H9 (cell line): ENCODE data around the gene AMTN. TPM values are rescaled to one million over a fixed set of nuclear protein-coding genes. Genes with fewer than 3 reads are reported as not detected.

Experiments
- DNase-seq: peaks from one replicate; pipeline ENCODE4 v3.0.0-alpha.2; 2017
- H2AFZ ChIP-seq: one replicate; pipeline ENCODE4 v1.6.1; 2013; ENCODE audit warnings: mild to moderate bottlenecking, low read length, control low read depth, moderate library complexity
- H2AK5ac ChIP-seq: 2 replicates; pipeline ENCODE4 v1.6.1; 2013; ENCODE audit warnings: low read length, control low read depth, mixed read lengths; ENCODE audit not compliant: insufficient read length
- H2BK120ac ChIP-seq: one replicate; pipeline ENCODE4 v1.6.1; 2013; ENCODE audit warnings: low read depth, mild to moderate bottlenecking, low read length, control low read depth, inconsistent platforms; ENCODE audit not compliant: poor library complexity, severe bottlenecking
- H2BK12ac ChIP-seq: 2 replicates; pipeline ENCODE4 v1.6.1; 2013; ENCODE audit warnings: low read length, control low read depth, mixed read lengths, low read depth; ENCODE audit not compliant: insufficient read length
- H2BK15ac ChIP-seq: 2 replicates; pipeline ENCODE4 v1.6.1; 2013; ENCODE audit warnings: low read depth, low read length, control low read depth
- H2BK20ac ChIP-seq: one replicate; pipeline ENCODE4 v1.6.1; 2013; ENCODE audit warnings: low read depth, mild to moderate bottlenecking, low read length, control low read depth, inconsistent platforms; ENCODE audit not compliant: poor library complexity, severe bottlenecking
- H2BK5ac ChIP-seq: 2 replicates; pipeline ENCODE4 v1.6.1; 2013; ENCODE audit warnings: low read length, control low read depth, mixed read lengths; ENCODE audit not compliant: insufficient read length
- H3K14ac ChIP-seq: 2 replicates; pipeline ENCODE4 v1.6.1; 2013; ENCODE audit warnings: low read length, control low read depth; ENCODE audit not compliant: insufficient read depth
- H3K18ac ChIP-seq: 2 replicates; pipeline ENCODE4 v1.6.1; 2013; ENCODE audit warnings: low read depth, mild to moderate bottlenecking, mixed read lengths, low read length, control low read depth; ENCODE audit not compliant: insufficient read length
- H3K23ac ChIP-seq: 2 replicates; pipeline ENCODE4 v1.6.1; 2013; ENCODE audit warnings: low read length, control low read depth, mixed read lengths, low read depth; ENCODE audit not compliant: insufficient read length
- H3K23me2 ChIP-seq: 2 replicates; pipeline ENCODE4 v1.6.1; 2013; ENCODE audit warnings: low read depth, mild to moderate bottlenecking, mixed read lengths, low read length, control low read depth; ENCODE audit not compliant: insufficient read length, poor library complexity, severe bottlenecking
- H3K27ac ChIP-seq: 2 replicates; pipeline ENCODE4 v1.5.1; 2013; ENCODE audit warnings: low read length, control low read depth, mixed read lengths, low read depth; ENCODE audit not compliant: insufficient read length
- H3K27me3 ChIP-seq: 2 replicates; pipeline ENCODE4 v1.6.1; 2013; ENCODE audit warnings: low read length, control low read depth, inconsistent platforms; ENCODE audit not compliant: insufficient read depth
- H3K4ac ChIP-seq: 2 replicates; pipeline ENCODE4 v1.6.1; 2013; ENCODE audit warnings: low read depth, mild to moderate bottlenecking, control low read depth, inconsistent platforms, low read length, moderate library complexity
- H3K4me1 ChIP-seq: 2 replicates; pipeline ENCODE4 v1.6.1; 2013; ENCODE audit warnings: low read length, control low read depth, inconsistent platforms; ENCODE audit not compliant: insufficient read depth
- H3K4me2 ChIP-seq: 2 replicates; pipeline ENCODE4 v1.6.1; 2013; ENCODE audit warnings: low read length, control low read depth, mixed read lengths; ENCODE audit not compliant: insufficient read length, insufficient read depth
- H3K56ac ChIP-seq: 2 replicates; pipeline ENCODE4 v1.6.1; 2013; ENCODE audit warnings: low read depth, mild to moderate bottlenecking, mixed read lengths, low read length, control low read depth; ENCODE audit not compliant: insufficient read length
- H3K79me1 ChIP-seq: 2 replicates; pipeline ENCODE4 v1.6.1; 2013; ENCODE audit warnings: low read depth, mild to moderate bottlenecking, moderate library complexity, low read length, control low read depth, inconsistent platforms; ENCODE audit not compliant: insufficient read depth, poor library complexity, severe bottlenecking
- H3K79me2 ChIP-seq: 2 replicates; pipeline ENCODE4 v1.6.1; 2013; ENCODE audit warnings: low read length, control low read depth, inconsistent platforms; ENCODE audit not compliant: insufficient read depth
- H3K9ac ChIP-seq: 2 replicates; pipeline ENCODE4 v1.6.1; 2013; ENCODE audit warnings: low read length, control low read depth, mixed read lengths; ENCODE audit not compliant: insufficient read length; ENCODE audit errors: extremely low read depth
- H3K9me3 ChIP-seq: one replicate; pipeline ENCODE4 v1.6.1; 2013; ENCODE audit warnings: low read depth, low read length, inconsistent platforms; ENCODE audit not compliant: control insufficient read depth
- H3T11ph ChIP-seq: one replicate; pipeline ENCODE4 v1.6.1; 2013; ENCODE audit warnings: mild to moderate bottlenecking, low read length, control low read depth, inconsistent platforms
- H4K20me1 ChIP-seq: one replicate; pipeline ENCODE4 v1.6.1; 2013; ENCODE audit not compliant: control insufficient read depth, insufficient read length, insufficient read depth
- H4K5ac ChIP-seq: 2 replicates; pipeline ENCODE4 v1.6.1; 2013; ENCODE audit warnings: low read depth, mild to moderate bottlenecking, mixed read lengths, low read length, control low read depth; ENCODE audit not compliant: insufficient read length
- H4K8ac ChIP-seq: replicated peaks from 2 replicates; pipeline ENCODE4 v1.6.1; 2013; ENCODE audit warnings: low read length, control low read depth, mixed read lengths, low read depth; ENCODE audit not compliant: insufficient read length
- H4K91ac ChIP-seq: 2 replicates; pipeline ENCODE4 v1.6.1; 2013; ENCODE audit warnings: low read depth, mild to moderate bottlenecking, moderate library complexity, mixed read lengths, low read length, control low read depth; ENCODE audit not compliant: insufficient read length
- H3K27ac Mint-ChIP-seq, 3 experiments: 2 replicates in 2 of 3; 3 replicates in 1 of 3; pipeline ENCODE4 v1.8.0; 2020 to 2021; ENCODE audit warnings: mixed read lengths in 3 of 3, mild to moderate bottlenecking in 1 of 3, moderate library complexity in 1 of 3
- H3K27me3 Mint-ChIP-seq: 2 replicates; pipeline ENCODE4 v1.8.0; 2021; ENCODE audit warnings: low read depth, mild to moderate bottlenecking, moderate library complexity, mixed read lengths
- H3K36me3 Mint-ChIP-seq, 3 experiments: 2 replicates in 2 of 3; 3 replicates in 1 of 3; pipeline ENCODE4 v1.8.0; 2020 to 2021; ENCODE audit warnings: low read depth in 3 of 3, mixed read lengths in 3 of 3; ENCODE audit not compliant: insufficient read depth in 1 of 3
- H3K4me1 Mint-ChIP-seq, 2 experiments: 2 replicates each; pipeline ENCODE4 v1.8.0; 2020; ENCODE audit warnings: mixed read lengths in 2 of 2
- H3K4me3 Mint-ChIP-seq, 2 experiments: 2 replicates in 1 of 2; 3 replicates in 1 of 2; pipeline ENCODE4 v1.8.0; 2020 to 2021; ENCODE audit warnings: mild to moderate bottlenecking in 2 of 2, mixed read lengths in 2 of 2, moderate library complexity in 1 of 2
- H3K9me3 Mint-ChIP-seq, 2 experiments: 2 replicates in 1 of 2; 3 replicates in 1 of 2; pipeline ENCODE4 v1.8.0; 2020; ENCODE audit warnings: mild to moderate bottlenecking in 2 of 2, mixed read lengths in 2 of 2, moderate library complexity in 1 of 2
- WGBS: extraction: QIAGEN DNeasy Blood & Tissue Kit; methylation state at CpG from one replicate; pipeline ENCODE4 v1.1.7; 2013; ENCODE audit warnings: missing lambda C conversion rate, low lambda C conversion rate, mixed read lengths; ENCODE audit not compliant: insufficient read length; ENCODE audit errors: extremely low coverage; 5-methylcytosine and 5-hydroxymethylcytosine counted together
- total RNA-seq: library from RNA; stranded (reverse); gene quantifications from 2 replicates; pipeline ENCODE4 v1.2.1, GENCODE V29; 2021
- TF ChIP-seq, protein P1 (sequence below): fragments of 200-600 bp; sonication (generic); conservative IDR thresholded peaks from 3 replicates; pipeline ENCODE4 v1.8.0; 2021; ENCODE audit warnings: antibody characterized with exemption, mild to moderate bottlenecking

AMTN gene
- total RNA-seq, 1 experiment from 2014 or later = not detected

DNA sequence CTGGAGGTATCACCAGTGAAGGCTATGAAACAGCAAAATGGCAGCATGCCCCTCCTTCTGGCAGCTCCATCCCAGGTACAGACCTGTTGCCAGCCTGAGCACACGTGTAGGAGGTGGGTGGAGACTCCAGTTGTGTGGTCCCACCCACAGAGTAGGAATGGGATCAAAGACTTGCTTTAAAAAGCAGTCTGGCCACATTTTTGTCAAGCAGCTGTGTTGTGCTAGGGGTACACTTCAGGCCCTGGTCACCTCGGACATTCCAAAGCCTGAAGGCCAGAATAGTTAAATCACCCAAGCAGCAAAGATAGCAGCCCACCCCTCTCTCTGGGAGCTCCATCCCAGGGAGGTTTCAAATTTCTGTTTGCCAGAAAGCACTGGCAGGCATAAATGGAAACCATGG is 53.4 kb downstream of the AMTN start:
- Histone ChIP-seq H3K4me1 (no peaks in the 10 kb centered on the region), H3K9me3 (no peaks in the 10 kb centered on the region), H2BK120ac (no peak overlapping the region), H2BK5ac (no peak overlapping the region), H3K23ac (no peak overlapping the region), H4K91ac (no peak overlapping the region), H4K20me1 (no peaks in the 10 kb centered on the region), H3K18ac (no peak overlapping the region), H4K5ac (no peak overlapping the region), H4K8ac (no peak overlapping the region), H2BK20ac (no peak overlapping the region), H2BK15ac (no peak overlapping the region), H2BK12ac (no peak overlapping the region), H3K79me2 (no peaks in the 10 kb centered on the region), H3K9ac (no peak overlapping the region), H3K56ac (no peak overlapping the region), H3K27ac (no peak overlapping the region), H2AK5ac (no peak overlapping the region), H3T11ph (no peak overlapping the region), H3K23me2 (no peaks in the 10 kb centered on the region), H3K14ac (no peak overlapping the region), H3K4me2 (no peak overlapping the region), H3K79me1 (no peaks in the 10 kb centered on the region), H2AFZ (no peak overlapping the region), H3K4ac (no peak overlapping the region), H3K27me3 (no peaks in the 10 kb centered on the region)
- Mint-ChIP-seq H3K36me3 (peaks cover 0 to 28% (median 0%) of the 10 kb centered on the region in 3 experiments; a peak in 2 of 7 replicates), H3K27me3 (no peaks in the 10 kb centered on the region; the same call in 1 of the 2 replicates), H3K27ac (no peak overlapping the region), H3K4me3 (no peak overlapping the region), H3K9me3 (peaks cover 12 to 27% of the 10 kb centered on the region in 2 experiments), H3K4me1 (peaks cover 6 to 10% of the 10 kb centered on the region in 2 experiments; a peak in 2 of 4 replicates)
- TF ChIP-seq, protein P1, sequence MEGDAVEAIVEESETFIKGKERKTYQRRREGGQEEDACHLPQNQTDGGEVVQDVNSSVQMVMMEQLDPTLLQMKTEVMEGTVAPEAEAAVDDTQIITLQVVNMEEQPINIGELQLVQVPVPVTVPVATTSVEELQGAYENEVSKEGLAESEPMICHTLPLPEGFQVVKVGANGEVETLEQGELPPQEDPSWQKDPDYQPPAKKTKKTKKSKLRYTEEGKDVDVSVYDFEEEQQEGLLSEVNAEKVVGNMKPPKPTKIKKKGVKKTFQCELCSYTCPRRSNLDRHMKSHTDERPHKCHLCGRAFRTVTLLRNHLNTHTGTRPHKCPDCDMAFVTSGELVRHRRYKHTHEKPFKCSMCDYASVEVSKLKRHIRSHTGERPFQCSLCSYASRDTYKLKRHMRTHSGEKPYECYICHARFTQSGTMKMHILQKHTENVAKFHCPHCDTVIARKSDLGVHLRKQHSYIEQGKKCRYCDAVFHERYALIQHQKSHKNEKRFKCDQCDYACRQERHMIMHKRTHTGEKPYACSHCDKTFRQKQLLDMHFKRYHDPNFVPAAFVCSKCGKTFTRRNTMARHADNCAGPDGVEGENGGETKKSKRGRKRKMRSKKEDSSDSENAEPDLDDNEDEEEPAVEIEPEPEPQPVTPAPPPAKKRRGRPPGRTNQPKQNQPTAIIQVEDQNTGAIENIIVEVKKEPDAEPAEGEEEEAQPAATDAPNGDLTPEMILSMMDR = no peak
- DNase-seq = no peak
- no CpG with 5 or more reads among the region's 2 CpGs for WGBS
